Naive B cell (primary cell): ENCODE results near the gene CFAP141. TPM values are rescaled to one million over a fixed set of nuclear protein-coding genes. Genes with fewer than 3 reads are reported as not detected.
"Not testable (repeated sequence)": the region's sequence is repeated elsewhere in the genome, so short reads cannot be mapped to it uniquely, and the experiment has no call there.

Experiments used
- ATAC-seq, 2 donors: fragments of 150-1000 bp; cut with Tn5 transposase; 2 replicates each; pipeline ENCODE4 v1.10.0; 2021; ENCODE audit warnings: low read depth in 2 of 2, mild to moderate bottlenecking in 2 of 2, moderate library complexity in 2 of 2
- DNase-seq: peaks from one replicate; pipeline ENCODE4 v3.0.0; 2022
- H3K27ac Mint-ChIP-seq, 6 donors: one replicate each; pipeline ENCODE4 v1.8.0; 2020 to 2022; ENCODE audit warnings: mild to moderate bottlenecking in 6 of 6, mixed read lengths in 6 of 6, moderate library complexity in 5 of 6, inconsistent platforms in 2 of 6
- H3K27me3 Mint-ChIP-seq, 3 donors: one replicate each; pipeline ENCODE4 v1.8.0; 2021 to 2022; ENCODE audit warnings: mixed read lengths in 3 of 3, mild to moderate bottlenecking in 1 of 3
- H3K36me3 Mint-ChIP-seq, 2 donors: one replicate each; pipeline ENCODE4 v1.8.0; 2020 to 2022; ENCODE audit warnings: mixed read lengths in 2 of 2, inconsistent platforms in 1 of 2, mild to moderate bottlenecking in 1 of 2
- H3K4me1 Mint-ChIP-seq, 3 donors: one replicate each; pipeline ENCODE4 v1.8.0; 2020 to 2022; ENCODE audit warnings: mixed read lengths in 3 of 3, inconsistent platforms in 1 of 3, mild to moderate bottlenecking in 1 of 3, moderate library complexity in 1 of 3
- H3K4me3 Mint-ChIP-seq, 8 donors: one replicate each; pipeline ENCODE4 v1.8.0; 2020 to 2022; ENCODE audit warnings: mild to moderate bottlenecking in 8 of 8, mixed read lengths in 8 of 8, moderate library complexity in 8 of 8, inconsistent platforms in 2 of 8
- H3K9me3 Mint-ChIP-seq, 7 donors: one replicate each; pipeline ENCODE4 v1.8.0; 2020 to 2022; ENCODE audit warnings: mixed read lengths in 7 of 7, mild to moderate bottlenecking in 5 of 7, inconsistent platforms in 2 of 7, moderate library complexity in 1 of 7
- polyA plus RNA-seq, 6 donors: library from polyadenylated mRNA; unstranded; fragments of 300-500 nt; fragmentation: Illumina TruSeq; gene quantifications; one replicate each; pipeline ENCODE4 v1.2.3, GENCODE V29; 2021; ENCODE audit warnings: low read depth in 6 of 6

CFAP141 gene
- polyA plus RNA-seq, 6 donors from 2014 or later = not detected

GRCh38 chr1:154222518-154222917, 16.4 kb upstream of the CFAP141 start:
- peak overlapping the region; percentile 99 to 100 (median 100) for H3K27ac Mint-ChIP-seq
- ATAC-seq (no peak), DNase-seq (no peak)
- no peaks in the 10 kb centered on the region for H3K27me3 Mint-ChIP-seq
- H3K4me3 Mint-ChIP-seq = peak overlapping the region; percentile 22 to 100 (median 95)
- H3K4me1 Mint-ChIP-seq = peaks cover 65 to 74% (median 69%) of the 10 kb centered on the region in 3 donors
- H3K9me3 Mint-ChIP-seq = no peaks in the 10 kb centered on the region
- peaks cover 5 to 12% of the 10 kb centered on the region in 2 donors for H3K36me3 Mint-ChIP-seq

- Mint-ChIP-seq H3K4me1 (peaks cover 60 to 80% (median 69%) of the 10 kb centered on the region in 3 donors), H3K27me3 (no peaks in the 10 kb centered on the region), H3K27ac (peak overlapping the region; percentile 99 to 100 (median 100)), H3K4me3 (peak overlapping the region; percentile 86 to 100 (median 98)), H3K9me3 (no peaks in the 10 kb centered on the region), H3K36me3 (peaks cover 5 to 11% of the 10 kb centered on the region in 2 donors)
- DNase-seq (peak; percentile 73), ATAC-seq (peak; percentile 42 to 48)
These were observed 15.3 kb upstream of the CFAP141 start for GRCh38 chr1:154221278-154222001.

GRCh38 chr1:154220970-154221277, 14.8 kb upstream of the CFAP141 start:
- no peaks in the 10 kb centered on the region for H3K27me3 Mint-ChIP-seq
- peak overlapping the region; percentile 99 to 100 (median 100) for H3K27ac Mint-ChIP-seq
- ATAC-seq (no peak), DNase-seq (no peak)
- H3K9me3 Mint-ChIP-seq = no peaks in the 10 kb centered on the region
- H3K4me3 Mint-ChIP-seq = peak overlapping the region; percentile 86 to 100 (median 98)
- peaks cover 5 to 6% of the 10 kb centered on the region in 2 donors for H3K36me3 Mint-ChIP-seq
- peaks cover 55 to 81% (median 65%) of the 10 kb centered on the region in 3 donors for H3K4me1 Mint-ChIP-seq

GRCh38 chr1:154220071-154220969, 14.2 kb upstream of the CFAP141 start, which contains the start of gene UBAP2L:
Gene UBAP2L (plus strand): TSS chr1:154220955. CDS start chr1:154225124, 4,169 bp downstream.
- Mint-ChIP-seq H3K36me3 (peaks cover 5 to 6% of the 10 kb centered on the region in 2 donors), H3K27me3 (no peaks in the 10 kb centered on the region), H3K9me3 (no peaks in the 10 kb centered on the region), H3K27ac (peak within 1 kb of the TSS; percentile 99 to 100 (median 100)), H3K4me1 (peaks cover 49 to 79% (median 58%) of the 10 kb centered on the region in 3 donors), H3K4me3 (peak within 1 kb of the TSS; percentile 86 to 100 (median 98))
- peak; percentile 83 to 84 for ATAC-seq
- peak; percentile 99 for DNase-seq

- Mint-ChIP-seq H3K9me3 (no peaks in the 10 kb centered on the region), H3K4me3 (peak overlapping the region; percentile 86 to 100 (median 98)), H3K36me3 (peaks cover 5 to 6% of the 10 kb centered on the region in 2 donors), H3K27me3 (no peaks in the 10 kb centered on the region), H3K4me1 (peaks cover 44 to 72% (median 52%) of the 10 kb centered on the region in 3 donors), H3K27ac (peak overlapping the region; percentile 99 to 100 (median 100))
- no peak for ATAC-seq
- DNase-seq = no peak
These were observed 13.4 kb upstream of the CFAP141 start for GRCh38 chr1:154219541-154219940.

- peak overlapping the region; percentile 64 to 100 (median 95) for H3K4me3 Mint-ChIP-seq
- H3K4me1 Mint-ChIP-seq = peaks cover 39 to 67% (median 42%) of the 10 kb centered on the region in 3 donors
- H3K27ac Mint-ChIP-seq = peak overlapping the region in 5 of 6 donors; percentile 15 to 99 (median 86)
- H3K36me3 Mint-ChIP-seq = peaks cover 5 to 6% of the 10 kb centered on the region in 2 donors
- DNase-seq (no peak), ATAC-seq (no peak)
- H3K27me3 Mint-ChIP-seq = no peaks in the 10 kb centered on the region
- H3K9me3 Mint-ChIP-seq = no peaks in the 10 kb centered on the region
These were observed 12.4 kb upstream of the CFAP141 start for GRCh38 chr1:154218545-154218944.

- no peaks in the 10 kb centered on the region for H3K27me3 Mint-ChIP-seq
- peaks cover under 1 to 22% (median 2%) of the 10 kb centered on the region in 3 donors for H3K4me1 Mint-ChIP-seq
- no peak for ATAC-seq
- no peak overlapping the region for H3K4me3 Mint-ChIP-seq
- no peak overlapping the region for H3K27ac Mint-ChIP-seq
- no peak for DNase-seq
- H3K9me3 Mint-ChIP-seq = no peaks in the 10 kb centered on the region
- H3K36me3 Mint-ChIP-seq = peaks cover 1 to 13% of the 10 kb centered on the region in 2 donors
These were observed 7.1 kb upstream of the CFAP141 start for GRCh38 chr1:154213274-154213673.

- H3K27me3 Mint-ChIP-seq = no peaks in the 10 kb centered on the region
- H3K4me1 Mint-ChIP-seq = peaks cover 0 to 11% (median 0%) of the 10 kb centered on the region in 3 donors
- H3K9me3 Mint-ChIP-seq = no peaks in the 10 kb centered on the region
- H3K4me3 Mint-ChIP-seq = no peak overlapping the region
- ATAC-seq (no peak), DNase-seq (no peak)
- H3K27ac Mint-ChIP-seq = no peak overlapping the region
- peaks cover 0 to 17% of the 10 kb centered on the region in 2 donors for H3K36me3 Mint-ChIP-seq
These were observed 6.0 kb upstream of the CFAP141 start for GRCh38 chr1:154212083-154212482.

GRCh38 chr1:154208677-154209388, 2.7 kb upstream of the CFAP141 start:
- Mint-ChIP-seq H3K36me3 (peaks cover 0 to 17% of the 10 kb centered on the region in 2 donors), H3K4me3 (no peak overlapping the region), H3K9me3 (no peaks in the 10 kb centered on the region), H3K27ac (peak overlapping the region in 1 of 6 donors; percentile 71), H3K4me1 (no peaks in the 10 kb centered on the region), H3K27me3 (no peaks in the 10 kb centered on the region)
- DNase-seq = no peak
- no peak for ATAC-seq

- Mint-ChIP-seq H3K36me3 (peaks cover 0 to 16% of the 10 kb centered on the region in 2 donors), H3K4me3 (peak overlapping the region in 1 of 8 donors; percentile 42), H3K4me1 (no peaks in the 10 kb centered on the region), H3K27me3 (no peaks in the 10 kb centered on the region), H3K27ac (peak overlapping the region in 2 of 6 donors; percentile 13 to 60), H3K9me3 (no peaks in the 10 kb centered on the region)
- DNase-seq (no peak), ATAC-seq (no peak)
These were observed 1.1 kb upstream of the CFAP141 start for GRCh38 chr1:154207262-154207661.

- not testable (repeated sequence) for H3K4me3 Mint-ChIP-seq, ATAC-seq, H3K27me3 Mint-ChIP-seq, DNase-seq, H3K9me3 Mint-ChIP-seq, H3K4me1 Mint-ChIP-seq
- H3K27ac Mint-ChIP-seq = peak overlapping the region in 3 of 6 donors; percentile 2 to 51 (median 49)
- H3K36me3 Mint-ChIP-seq = peaks cover 0 to 11% of the 10 kb centered on the region in 2 donors
These were observed 355 bp downstream of the CFAP141 start for GRCh38 chr1:154205778-154206177.

GRCh38 chr1:154199563-154199879, 6.6 kb downstream of the CFAP141 start:
- Mint-ChIP-seq H3K27ac (no peak overlapping the region), H3K4me1 (no peaks in the 10 kb centered on the region), H3K27me3 (no peaks in the 10 kb centered on the region), H3K4me3 (no peak overlapping the region), H3K9me3 (no peaks in the 10 kb centered on the region), H3K36me3 (no peaks in the 10 kb centered on the region)
- DNase-seq (no peak), ATAC-seq (no peak)
